ENCODE measurements around the gene TMEM87B. TPM values are rescaled to one million over a fixed set of nuclear protein-coding genes. Genes with fewer than 3 reads are reported as not detected.

Gene TMEM87B
- total and polyA plus RNA-seq, 2 of the 8 experiments (the other 6 are each of a cell fraction or from before 2014, with no cell fraction given): 7.2 to 9.0 TPM

DNA sequence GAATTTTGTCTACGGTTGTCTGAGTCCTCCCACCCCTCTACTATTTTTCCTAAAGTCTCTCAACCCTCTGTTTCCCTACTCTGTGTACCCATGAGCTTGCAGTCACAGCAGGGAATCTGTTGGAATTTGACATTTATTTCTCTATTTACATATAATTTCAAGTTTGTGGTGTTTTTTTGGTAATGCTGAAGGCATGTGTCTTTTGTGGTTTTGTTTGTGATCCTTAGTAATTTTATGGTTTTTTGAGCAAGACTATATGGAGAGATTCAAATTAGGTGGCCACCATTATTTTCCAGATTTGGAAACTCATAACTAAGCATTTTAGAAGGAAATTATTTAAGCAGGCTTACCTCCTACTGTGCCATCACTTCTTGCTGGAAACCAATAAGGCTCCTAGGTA is 55.9 kb downstream of the TMEM87B start:
- H3K4me2 ChIP-seq (ENCODE audit: insufficient read depth in 1 of 2, low read depth in 2 of 2, low read length in 2 of 2): no peak overlapping the region
- H2BK20ac ChIP-seq (ENCODE audit: low read length): no peak overlapping the region
- no peak overlapping the region for H3K18ac ChIP-seq (ENCODE audit: extremely low read depth, low read length)
- H4K20me1 ChIP-seq (replicated peaks in 1 of 2; ENCODE audit: control insufficient read depth in 1 of 2, insufficient read depth in 2 of 2, low read length in 2 of 2): no peaks in the 10 kb centered on the region
- H4K5ac ChIP-seq (ENCODE audit: insufficient read length, low read depth, low read length): no peak overlapping the region
- H2BK15ac ChIP-seq (ENCODE audit: low read length): no peak overlapping the region
- H3K4me1 ChIP-seq (replicated peaks in 1 of 4; ENCODE audit: control insufficient read depth in 3 of 4, insufficient read depth in 4 of 4, low read length in 3 of 4): no peaks in the 10 kb centered on the region
- POLR2A ChIA-PET (ENCODE audit: partially characterized antibody): no interaction called here
- CTCF ChIA-PET (ENCODE audit: partially characterized antibody): no interaction called here
- no peak overlapping the region for H2BK5ac ChIP-seq (ENCODE audit: low read depth, low read length)
- no peaks in the 10 kb centered on the region for H3K79me1 ChIP-seq (ENCODE audit: low read depth, low read length)
- H3K23ac ChIP-seq (ENCODE audit: insufficient read length): no peak overlapping the region
- DNase-seq (ENCODE audit: low read depth in 1 of 2, low spot score in 2 of 2) (no peak), FAIRE-seq (no peak)
- H2BK120ac ChIP-seq (replicated peaks; ENCODE audit: low read depth, low read length): no peak overlapping the region
- H4K8ac ChIP-seq (ENCODE audit: extremely low read depth, insufficient read depth, low read length): no peak overlapping the region
- no peak overlapping the region for H2BK12ac ChIP-seq (ENCODE audit: low read depth, low read length)
- H3K14ac ChIP-seq (ENCODE audit: insufficient read length): no peak overlapping the region
- H2AK5ac ChIP-seq (ENCODE audit: low read depth, low read length): no peak overlapping the region
- no peaks in the 10 kb centered on the region for H3K79me2 ChIP-seq (ENCODE audit: control insufficient read depth in 1 of 2, insufficient read depth in 2 of 2, low read length in 2 of 2)
- no peak overlapping the region for H4K91ac ChIP-seq (replicated peaks; ENCODE audit: insufficient read length, low read length)
- 100% methylated on average over 1 of the region's 1 CpG; no CpG with 5 or more reads in 1 of the 2 experiments for WGBS, 2 experiments (ENCODE audit: extremely low coverage in 1 of 2, insufficient coverage in 1 of 2, insufficient read length in 1 of 2, insufficient replicate concordance in 2 of 2, low coverage in 1 of 2, low lambda C conversion rate in 2 of 2, missing lambda C conversion rate in 1 of 2)
- H3K23me2 ChIP-seq (ENCODE audit: low read depth, low read length): no peaks in the 10 kb centered on the region
- H3K4me3 ChIP-seq (ENCODE audit: extremely low read depth in 1 of 4, insufficient read depth in 2 of 4, low read depth in 3 of 4, low read length in 4 of 4): no peak overlapping the region
- H3K36me3 ChIP-seq (ENCODE audit: control insufficient read depth in 2 of 4, insufficient read depth in 4 of 4, low read length in 3 of 4): no peaks in the 10 kb centered on the region
- no peaks in the 10 kb centered on the region for H3K9me3 ChIP-seq (ENCODE audit: insufficient read depth in 2 of 2, low read depth in 1 of 2, low read length in 1 of 2)
- H3K27ac ChIP-seq (ENCODE audit: low read depth, low read length): no peak overlapping the region
- H3K56ac ChIP-seq (replicated peaks; ENCODE audit: insufficient read length, low read depth, low read length): no peak overlapping the region
- H3K27me3 ChIP-seq (replicated peaks in 1 of 4; ENCODE audit: control insufficient read depth in 3 of 4, extremely low read depth in 1 of 4, insufficient read depth in 3 of 4, low read length in 3 of 4): no peaks in the 10 kb centered on the region
- H3K4ac ChIP-seq (replicated peaks; ENCODE audit: insufficient read length, low read depth, low read length): no peak overlapping the region
- no peak overlapping the region for H2AFZ ChIP-seq (ENCODE audit: low read length)
- H3K9ac ChIP-seq (replicated peaks in 1 of 4; ENCODE audit: extremely low read depth in 1 of 4, low read depth in 3 of 4, low read length in 3 of 4): no peak overlapping the region
- TF ChIP-seq CHD2 (IDR thresholded peaks at IDR 0.05; ENCODE audit: low read length): no peak
- TF ChIP-seq CREB1 (IDR thresholded peaks at IDR 0.05): no peak
- TF ChIP-seq SIX5 (IDR thresholded peaks at IDR 0.05; ENCODE audit: low read depth, low read length): no peak
- TF ChIP-seq POU5F1 (IDR thresholded peaks at IDR 0.05; ENCODE audit: low read depth, low read length): no peak
- no peak for TF ChIP-seq RNF2 (IDR thresholded peaks at IDR 0.05; ENCODE audit: borderline replicate concordance, low read depth, low read length, missing control alignments, poor library complexity, severe bottlenecking)
- no peak for TF ChIP-seq EP300 (IDR thresholded peaks at IDR 0.05; ENCODE audit: borderline replicate concordance in 1 of 2, low read depth in 2 of 2, low read length in 2 of 2)
- no peak for TF ChIP-seq RXRA (IDR thresholded peaks at IDR 0.05; ENCODE audit: insufficient read depth, low read depth, low read length)

Measured in H1 (cell line).